ENCODE data around the gene SH3D21. TPM values are rescaled to one million over a fixed set of nuclear protein-coding genes. Genes with fewer than 3 reads are reported as not detected.

Gene SH3D21
- total and polyA plus RNA-seq, 12 donors, result 0.69 to 18.4 (median 1.8) TPM

GRCh38 chr1:36284061-36284460, 22.1 kb upstream of the SH3D21 start:
- no peak overlapping the region for H3K4me3 ChIP-seq
- H3K36me3 ChIP-seq (replicated peaks in 1 of 2), result peaks cover 0 to 56% of the 10 kb centered on the region in 2 donors
- intact Hi-C loops (cut with DNase I), result loop anchor here (5.0 to 10.0 kb wide), 4 partner anchors 59 to 189 kb away; partner anchors contain the start of gene THRAP3 (in 2 of the 2)
- peaks cover 14 to 53% of the 10 kb centered on the region in 2 donors for H3K4me1 ChIP-seq (replicated peaks in 1 of 2)
- no peaks in the 10 kb centered on the region for H3K27me3 ChIP-seq
- DNase-seq, result no peak
- peak overlapping the region in 1 of 5 donors; percentile 32 for H3K27ac ChIP-seq
- H3K9me3 ChIP-seq (replicated peaks in 1 of 3), result no peaks in the 10 kb centered on the region
- 18 to 43% (median 30%) methylated on average over 1 of the region's 1 CpG for WGBS, 4 donors
- TF ChIP-seq CTCF (IDR thresholded peaks at IDR 0.05), result no peak
- TF ChIP-seq POLR2A (IDR thresholded peaks at IDR 0.05), result no peak

GRCh38 chr1:36284517-36284916, 21.7 kb upstream of the SH3D21 start:
- no peaks in the 10 kb centered on the region for H3K27me3 ChIP-seq
- H3K4me3 ChIP-seq, result no peak overlapping the region
- TF ChIP-seq POLR2A (IDR thresholded peaks at IDR 0.05), result no peak
- TF ChIP-seq CTCF (IDR thresholded peaks at IDR 0.05), result no peak
- peaks cover 0 to 61% of the 10 kb centered on the region in 2 donors for H3K36me3 ChIP-seq (replicated peaks in 1 of 2)
- no peaks in the 10 kb centered on the region for H3K9me3 ChIP-seq (replicated peaks in 1 of 3)
- intact Hi-C loops (cut with DNase I), result loop anchor here (5.0 to 10.0 kb wide), 4 partner anchors 60 to 190 kb away; partner anchors contain the start of gene THRAP3 (in 2 of the 2)
- DNase-seq, result no peak
- WGBS, 4 donors, result 46 to 73% (median 66%) methylated on average over 1 of the region's 1 CpG
- peaks cover 11 to 48% of the 10 kb centered on the region in 2 donors for H3K4me1 ChIP-seq (replicated peaks in 1 of 2)
- H3K27ac ChIP-seq, result peak overlapping the region in 1 of 5 donors; percentile 32

- H3K4me3 ChIP-seq, result no peak overlapping the region
- TF ChIP-seq POLR2A (IDR thresholded peaks at IDR 0.05) (no peak), CTCF (IDR thresholded peaks at IDR 0.05) (peak; percentile 57 to 82 (median 78))
- peak overlapping the region in 1 of 5 donors; percentile 32 for H3K27ac ChIP-seq
- H3K27me3 ChIP-seq, result no peaks in the 10 kb centered on the region
- 37 to 40% (median 38%) methylated on average over 7 of the region's 7 CpGs for WGBS, 4 donors
- intact Hi-C loops (cut with DNase I), result loop anchor here (10.0 kb wide), 3 partner anchors 61 to 191 kb away; partner anchors contain the start of gene THRAP3 (in 2 of the 2)
- peaks cover 0 to 72% of the 10 kb centered on the region in 2 donors for H3K36me3 ChIP-seq (replicated peaks in 1 of 2)
- peak; percentile 67 to 91 (median 74) for DNase-seq
- peaks cover 6 to 40% of the 10 kb centered on the region in 2 donors for H3K4me1 ChIP-seq (replicated peaks in 1 of 2)
- no peaks in the 10 kb centered on the region for H3K9me3 ChIP-seq (replicated peaks in 1 of 3)
Observed at GRCh38 chr1:36285443-36286101, 20.6 kb upstream of the SH3D21 start.

- intact Hi-C loops (cut with DNase I), result loop anchor here (10.0 kb wide), 3 partner anchors 62 to 192 kb away; partner anchors contain the start of gene THRAP3 (in 2 of the 2)
- H3K4me1 ChIP-seq (replicated peaks in 1 of 2), result peaks cover 6 to 35% of the 10 kb centered on the region in 2 donors
- WGBS, 4 donors, result 65 to 81% (median 78%) methylated on average over 4 to 13 of the region's 13 CpGs
Observed at GRCh38 chr1:36286802-36287201, 19.4 kb upstream of the SH3D21 start.

More at GRCh38 chr1:36286802-36287201, 19.4 kb upstream of the SH3D21 start:
- no peaks in the 10 kb centered on the region for H3K9me3 ChIP-seq (replicated peaks in 1 of 3)
- peaks cover 0 to 84% of the 10 kb centered on the region in 2 donors for H3K36me3 ChIP-seq (replicated peaks in 1 of 2)
- no peak overlapping the region for H3K27ac ChIP-seq
- H3K4me3 ChIP-seq, result no peak overlapping the region
- no peaks in the 10 kb centered on the region for H3K27me3 ChIP-seq
- no peak for DNase-seq
- no peak for TF ChIP-seq CTCF (IDR thresholded peaks at IDR 0.05)
- no peak for TF ChIP-seq POLR2A (IDR thresholded peaks at IDR 0.05)
